Measurements from ENCODE around the gene LBP.

- TF ChIP-seq TCF4 (CRISPR knock-in tag; IDR thresholded peaks at IDR 0.05; ENCODE audit: borderline replicate concordance) (no peak), OSR1 (CRISPR knock-in tag; IDR thresholded peaks at IDR 0.05) (no peak), SNAI2 (CRISPR knock-in tag; IDR thresholded peaks at IDR 0.05) (no peak), BACH2 (CRISPR knock-in tag; IDR thresholded peaks at IDR 0.05; ENCODE audit: borderline replicate concordance) (no peak), ZNF70 (CRISPR knock-in tag; IDR thresholded peaks at IDR 0.05) (no peak), RARB (CRISPR knock-in tag; IDR thresholded peaks at IDR 0.05) (no peak), ZNF565 (CRISPR knock-in tag; conservative IDR thresholded peaks at IDR 0.05; ENCODE audit: low read depth) (no peak)
Observed at GRCh38 chr20:38386851-38387250, 40.6 kb downstream of the LBP start.
